IMR-90 (cell line): ENCODE measurements around the gene PFDN1. TPM values are rescaled to one million over a fixed set of nuclear protein-coding genes. Genes with fewer than 3 reads are reported as not detected.

Experiments used
- ATAC-seq: fragments of 200-7000 bp; cut with Tn5 transposase; 2 replicates; pipeline ENCODE4 v1.9.1; 2020; ENCODE audit warnings: low read depth, mild to moderate bottlenecking, moderate library complexity
- BruUV-seq: library from RNA; stranded (reverse); fragments of 400-500 nt; replicated peaks from 2 replicates; lab custom pipeline; 2021; lab: Mats Ljungman, UMichigan
- CTCF ChIA-PET: fragments of 300-600 bp; formaldehyde crosslinking; extraction: SDS; loops from one replicate; lab custom pipeline; 2021; ENCODE audit warnings: antibody characterized with exemption; lab: Yijun Ruan, JAX
- POLR2A ChIA-PET: fragments of 300-600 bp; sonication (Branson Sonifier 250); formaldehyde crosslinking; loops from one replicate; lab custom pipeline; 2022; ENCODE audit warnings: antibody characterized with exemption; ENCODE audit not compliant: unreplicated experiment; lab: Charles Lee
- DNase-seq: peaks from one replicate; pipeline ENCODE4 v3.0.0; 2013
- H2AFZ ChIP-seq: replicated peaks from 2 replicates; pipeline ENCODE3; 2013; ENCODE audit warnings: low read length, mild to moderate bottlenecking; ENCODE audit not compliant: poor library complexity
- H2AK5ac ChIP-seq: 2 replicates; pipeline ENCODE4 v1.6.1; 2013; ENCODE audit warnings: low read depth, low read length, inconsistent platforms
- H2AK9ac ChIP-seq: replicated peaks from 2 replicates; pipeline ENCODE3; 2013; ENCODE audit warnings: mild to moderate bottlenecking, low read depth, low read length, moderate library complexity; ENCODE audit not compliant: poor library complexity
- H2BK120ac ChIP-seq: 2 replicates; pipeline ENCODE4 v1.6.1; 2013; ENCODE audit warnings: low read depth, low read length, inconsistent platforms
- H2BK15ac ChIP-seq: 3 replicates; pipeline ENCODE4 v1.6.1; 2013; ENCODE audit warnings: low read depth, low read length, inconsistent platforms
- H2BK20ac ChIP-seq: 2 replicates; pipeline ENCODE4 v1.6.1; 2013; ENCODE audit warnings: low read depth, mild to moderate bottlenecking, inconsistent platforms, low read length, moderate library complexity
- H2BK5ac ChIP-seq: 2 replicates; pipeline ENCODE4 v1.6.1; 2013; ENCODE audit warnings: mild to moderate bottlenecking, low read depth, low read length, inconsistent platforms; ENCODE audit not compliant: poor library complexity, severe bottlenecking
- H3K14ac ChIP-seq: replicated peaks from 2 replicates; pipeline ENCODE4 v1.6.1; 2013; ENCODE audit warnings: low read depth, low read length, inconsistent platforms
- H3K18ac ChIP-seq: 2 replicates; pipeline ENCODE4 v1.6.1; 2013; ENCODE audit warnings: low read depth, low read length, control low read depth
- H3K23ac ChIP-seq: 2 replicates; pipeline ENCODE4 v1.6.1; 2013; ENCODE audit warnings: low read depth, low read length, inconsistent platforms
- H3K27ac ChIP-seq: 2 replicates; pipeline ENCODE4 v1.5.1; 2013; ENCODE audit warnings: mild to moderate bottlenecking, control low read depth, low read length; ENCODE audit not compliant: insufficient read depth
- H3K27me3 ChIP-seq: 2 replicates; pipeline ENCODE4 v1.6.1; 2013; ENCODE audit warnings: low read length; ENCODE audit not compliant: control insufficient read depth, insufficient read depth
- H3K36me3 ChIP-seq: 2 replicates; pipeline ENCODE4 v1.6.1; 2013; ENCODE audit warnings: low read length, mixed read lengths; ENCODE audit not compliant: control insufficient read depth, insufficient read depth
- H3K4ac ChIP-seq: 2 replicates; pipeline ENCODE4 v1.6.1; 2013; ENCODE audit warnings: low read depth, low read length, inconsistent platforms
- H3K4me1 ChIP-seq: 2 replicates; pipeline ENCODE4 v1.6.1; 2013; ENCODE audit warnings: low read length, mixed read lengths; ENCODE audit not compliant: control insufficient read depth, insufficient read depth
- H3K4me2 ChIP-seq: 2 replicates; pipeline ENCODE4 v1.6.1; 2013; ENCODE audit warnings: low read depth, mild to moderate bottlenecking, control low read depth, low read length, moderate library complexity
- H3K4me3 ChIP-seq: 2 replicates; pipeline ENCODE4 v1.5.1; 2013; ENCODE audit warnings: low read depth, mild to moderate bottlenecking, control low read depth, low read length, moderate library complexity; ENCODE audit not compliant: insufficient read depth
- H3K56ac ChIP-seq: 2 replicates; pipeline ENCODE4 v1.6.1; 2013; ENCODE audit warnings: low read length, inconsistent platforms; ENCODE audit not compliant: insufficient read depth; ENCODE audit errors: extremely low read depth
- H3K79me1 ChIP-seq, 2 experiments: 2 replicates each; pipeline ENCODE4 v1.6.1; 2013; ENCODE audit warnings: low read length in 2 of 2, inconsistent platforms in 1 of 2, low read depth in 1 of 2
- H3K9ac ChIP-seq: 2 replicates; pipeline ENCODE4 v1.6.1; 2013; ENCODE audit warnings: low read depth, low read length, control low read depth
- H3K9me1 ChIP-seq: 2 replicates; pipeline ENCODE4 v1.6.1; 2013; ENCODE audit warnings: low read length, inconsistent platforms; ENCODE audit not compliant: insufficient read depth
- H3K9me3 ChIP-seq: 2 replicates; pipeline ENCODE4 v1.6.1; 2013; ENCODE audit warnings: low read length; ENCODE audit not compliant: control insufficient read depth, insufficient read depth
- H4K20me1 ChIP-seq: 2 replicates; pipeline ENCODE4 v1.6.1; 2013; ENCODE audit warnings: low read length, inconsistent platforms; ENCODE audit not compliant: insufficient read depth
- H4K5ac ChIP-seq: 2 replicates; pipeline ENCODE4 v1.6.1; 2013; ENCODE audit warnings: mild to moderate bottlenecking, low read depth, low read length, control low read depth
- H4K8ac ChIP-seq, 2 experiments: 2 replicates each; pipeline ENCODE4 v1.6.1; 2013; ENCODE audit warnings: low read depth in 2 of 2, low read length in 2 of 2, control low read depth in 1 of 2, inconsistent platforms in 1 of 2
- H4K91ac ChIP-seq: 2 replicates; pipeline ENCODE4 v1.6.1; 2013; ENCODE audit warnings: low read depth, low read length, inconsistent platforms; ENCODE audit not compliant: insufficient read depth
- BHLHE40 ChIP-seq: fragments of 150-350 bp; IDR thresholded peaks from 2 replicates; pipeline ENCODE4 v1.6.1; 2016; ENCODE audit warnings: mild to moderate bottlenecking, low read depth, low read length
- CEBPB ChIP-seq: IDR thresholded peaks from 2 replicates; pipeline ENCODE4 v1.6.1; 2012; ENCODE audit warnings: low read depth, low read length, improper control_type of control experiment
- CHD1 ChIP-seq: IDR thresholded peaks from 2 replicates; pipeline ENCODE4 v1.6.1; 2012; ENCODE audit warnings: low read depth, low read length, improper control_type of control experiment
- FOS ChIP-seq: fragments of 150-350 bp; IDR thresholded peaks from 2 replicates; pipeline ENCODE4 v1.6.1; 2016; ENCODE audit warnings: low read depth, low read length
- MAFK ChIP-seq: IDR thresholded peaks from 2 replicates; pipeline ENCODE4 v1.6.1; 2012; ENCODE audit warnings: low read depth, low read length, improper control_type of control experiment
- MAZ ChIP-seq: IDR thresholded peaks from 2 replicates; pipeline ENCODE4 v1.6.1; 2012; ENCODE audit warnings: low read depth, mild to moderate bottlenecking, low read length, improper control_type of control experiment, moderate library complexity, borderline replicate concordance
- MXI1 ChIP-seq: IDR thresholded peaks from 2 replicates; pipeline ENCODE4 v1.6.1; 2012; ENCODE audit warnings: low read depth, mild to moderate bottlenecking, low read length, moderate library complexity, borderline replicate concordance
- NFE2L2 ChIP-seq: fragments of 150-350 bp; IDR thresholded peaks from 2 replicates; pipeline ENCODE4 v1.6.1; 2016; ENCODE audit warnings: low read depth, mild to moderate bottlenecking, low read length
- POLR2A ChIP-seq: IDR thresholded peaks from 2 replicates; pipeline ENCODE4 v1.6.1; 2012; ENCODE audit warnings: mild to moderate bottlenecking, low read depth, low read length
- RAD21 ChIP-seq: IDR thresholded peaks from 2 replicates; pipeline ENCODE4 v1.6.1; 2012; ENCODE audit warnings: low read length, improper control_type of control experiment
- RCOR1 ChIP-seq: IDR thresholded peaks from 2 replicates; pipeline ENCODE4 v1.6.1; 2012; ENCODE audit warnings: mild to moderate bottlenecking, low read length, improper control_type of control experiment; ENCODE audit not compliant: insufficient replicate concordance
- RFX5 ChIP-seq: IDR thresholded peaks from 2 replicates; pipeline ENCODE4 v1.8.0; 2012; ENCODE audit warnings: low read depth, mild to moderate bottlenecking, low read length, moderate library complexity
- SMC3 ChIP-seq: fragments of 150-350 bp; IDR thresholded peaks from 2 replicates; pipeline ENCODE4 v1.6.1; 2016; ENCODE audit warnings: low read depth, mild to moderate bottlenecking, antibody characterized with exemption, low read length, moderate library complexity
- WGBS, 2 experiments: methylation state at CpG; one replicate each; pipeline versions ENCODE4 v1.1.5 to v1.1.7; 2013; ENCODE audit warnings: missing lambda C conversion rate in 2 of 2; ENCODE audit not compliant: insufficient read length in 1 of 2; ENCODE audit errors: extremely low coverage in 2 of 2; 5-methylcytosine and 5-hydroxymethylcytosine counted together
- dilution Hi-C: fragments of 300-500 bp; cut with HindIII; formaldehyde crosslinking; loops from one replicate; pipeline ENCODE4 v1.14.3; 2018; ENCODE audit warnings: low sequenced_read_pairs; ENCODE audit not compliant: unreplicated experiment
- in situ Hi-C: fragments of 300-500 bp; cut with MboI; formaldehyde crosslinking; loops from 3 replicates; pipeline ENCODE4 v1.14.3; 2019; ENCODE audit warnings: low sequenced_read_pairs, inconsistent platforms, mixed read lengths
- intact Hi-C: fragments of 100-400 bp; cut with micrococcal nuclease; formaldehyde crosslinking; loops from 2 replicates; pipeline ENCODE4 v1.10.0; 2022
- polyA plus RNA-seq, 3 experiments: library from polyadenylated mRNA; depleted of rRNA; stranded (reverse); fragments of >200 nt; gene quantifications; 2 replicates each; pipeline ENCODE4 v1.2.3, GENCODE V29; 2012; ENCODE audit warnings: low replicate concordance in 1 of 3
- total RNA-seq: library from RNA; depleted of rRNA; stranded (reverse); fragments of >200 nt; gene quantifications from 2 replicates; pipeline ENCODE4 v1.2.3, GENCODE V29; 2012
- TF ChIP-seq, protein P1 (sequence below): fragments of 150-350 bp; IDR thresholded peaks from 2 replicates; pipeline ENCODE4 v1.6.1; 2017; ENCODE audit warnings: mild to moderate bottlenecking, antibody characterized with exemption, low read length, low read depth
- TF ChIP-seq, protein P2 (sequence below): fragments of 150-350 bp; IDR thresholded peaks from 2 replicates; pipeline ENCODE4 v1.6.1; 2016; ENCODE audit warnings: low read depth, mild to moderate bottlenecking, low read length, moderate library complexity, borderline replicate concordance
- TF ChIP-seq, protein P3 (sequence below): conservative IDR thresholded peaks from 2 replicates; pipeline ENCODE4 v1.5.1; 2012; ENCODE audit warnings: mild to moderate bottlenecking, low read depth, low read length, improper control_type of control experiment

PFDN1 gene
- total and polyA plus RNA-seq, 2 of the 4 experiments (the other 2 are of a cell fraction) = 98.8 to 134 TPM

DNA sequence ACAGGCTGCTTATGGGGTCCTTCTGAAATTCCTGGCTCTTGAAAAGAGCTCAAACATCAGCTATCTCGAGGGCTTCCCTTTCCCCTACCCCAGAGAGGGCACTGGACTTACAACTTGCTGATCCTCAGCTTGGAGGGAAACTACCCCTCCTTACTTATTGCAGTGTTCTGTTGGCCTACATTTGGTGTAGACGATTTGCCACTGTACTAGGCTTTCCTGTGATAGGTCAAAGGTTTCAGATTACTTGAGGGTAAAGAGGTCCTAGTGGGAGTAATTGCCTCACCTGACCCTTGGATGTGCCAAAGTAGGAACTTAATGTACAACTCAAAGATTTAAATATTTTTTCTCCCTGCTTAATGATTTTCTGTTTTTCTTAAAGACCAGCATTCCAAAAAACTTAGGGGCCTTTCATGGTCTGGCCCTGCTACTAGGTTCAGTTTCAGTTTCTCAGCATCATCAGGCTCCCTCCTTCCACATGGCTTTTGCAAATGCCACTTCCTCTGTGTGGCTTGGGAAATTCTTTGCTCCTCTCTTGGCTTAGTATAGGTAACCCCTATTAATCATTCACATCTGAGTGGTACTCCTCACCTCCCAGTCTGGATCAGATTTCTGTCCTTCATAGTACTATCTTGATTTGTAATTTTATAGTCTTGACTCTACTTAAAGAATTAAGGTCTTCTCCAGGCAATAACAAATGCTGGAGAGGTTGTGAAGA is 95.5 kb downstream of the PFDN1 start:
- Histone ChIP-seq H2BK20ac (no peak overlapping the region), H4K20me1 (no peaks in the 10 kb centered on the region; the same call in 1 of the 2 replicates), H3K4me1 (no peaks in the 10 kb centered on the region), H4K5ac (no peak overlapping the region), H3K14ac (no peak overlapping the region), H2BK5ac (no peak overlapping the region), H2BK120ac (no peak overlapping the region), H3K36me3 (no peaks in the 10 kb centered on the region), H3K27me3 (no peaks in the 10 kb centered on the region), H3K27ac (no peak overlapping the region), H3K9me1 (no peaks in the 10 kb centered on the region), H3K4ac (no peak overlapping the region), H2AFZ (no peak overlapping the region), H3K79me1 (no peaks in the 10 kb centered on the region), H3K23ac (no peak overlapping the region), H4K8ac (no peak overlapping the region), H2BK15ac (no peak overlapping the region), H3K18ac (no peak overlapping the region), H3K4me2 (no peak overlapping the region), H2AK9ac (no peak overlapping the region), H4K91ac (no peak overlapping the region), H3K4me3 (no peak overlapping the region), H2AK5ac (no peak overlapping the region), H3K56ac (no peak overlapping the region), H3K9ac (no peak overlapping the region), H3K9me3 (no peaks in the 10 kb centered on the region)
- in situ Hi-C loops (no loop called here), dilution Hi-C loops (no loop called here), intact Hi-C loops (no loop called here)
- CTCF ChIA-PET = interaction anchor here (0.9 kb wide), 1 partner anchor 13 kb away, joined by 4 read pairs; no protein-coding TSS in a partner anchor
- no CpG with 5 or more reads among the region's 2 CpGs for WGBS, 2 experiments
- BruUV-seq = no TSS peak
- ATAC-seq (no peak), DNase-seq (no peak)
- no peak for TF ChIP-seq NFE2L2
- TF ChIP-seq, protein P1, sequence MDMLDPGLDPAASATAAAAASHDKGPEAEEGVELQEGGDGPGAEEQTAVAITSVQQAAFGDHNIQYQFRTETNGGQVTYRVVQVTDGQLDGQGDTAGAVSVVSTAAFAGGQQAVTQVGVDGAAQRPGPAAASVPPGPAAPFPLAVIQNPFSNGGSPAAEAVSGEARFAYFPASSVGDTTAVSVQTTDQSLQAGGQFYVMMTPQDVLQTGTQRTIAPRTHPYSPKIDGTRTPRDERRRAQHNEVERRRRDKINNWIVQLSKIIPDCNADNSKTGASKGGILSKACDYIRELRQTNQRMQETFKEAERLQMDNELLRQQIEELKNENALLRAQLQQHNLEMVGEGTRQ = no peak
- TF ChIP-seq, protein P2, sequence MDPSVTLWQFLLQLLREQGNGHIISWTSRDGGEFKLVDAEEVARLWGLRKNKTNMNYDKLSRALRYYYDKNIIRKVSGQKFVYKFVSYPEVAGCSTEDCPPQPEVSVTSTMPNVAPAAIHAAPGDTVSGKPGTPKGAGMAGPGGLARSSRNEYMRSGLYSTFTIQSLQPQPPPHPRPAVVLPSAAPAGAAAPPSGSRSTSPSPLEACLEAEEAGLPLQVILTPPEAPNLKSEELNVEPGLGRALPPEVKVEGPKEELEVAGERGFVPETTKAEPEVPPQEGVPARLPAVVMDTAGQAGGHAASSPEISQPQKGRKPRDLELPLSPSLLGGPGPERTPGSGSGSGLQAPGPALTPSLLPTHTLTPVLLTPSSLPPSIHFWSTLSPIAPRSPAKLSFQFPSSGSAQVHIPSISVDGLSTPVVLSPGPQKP = no peak
- TF ChIP-seq MAZ = no peak
- TF ChIP-seq FOS = no peak
- no peak for TF ChIP-seq POLR2A
- TF ChIP-seq, protein P3, sequence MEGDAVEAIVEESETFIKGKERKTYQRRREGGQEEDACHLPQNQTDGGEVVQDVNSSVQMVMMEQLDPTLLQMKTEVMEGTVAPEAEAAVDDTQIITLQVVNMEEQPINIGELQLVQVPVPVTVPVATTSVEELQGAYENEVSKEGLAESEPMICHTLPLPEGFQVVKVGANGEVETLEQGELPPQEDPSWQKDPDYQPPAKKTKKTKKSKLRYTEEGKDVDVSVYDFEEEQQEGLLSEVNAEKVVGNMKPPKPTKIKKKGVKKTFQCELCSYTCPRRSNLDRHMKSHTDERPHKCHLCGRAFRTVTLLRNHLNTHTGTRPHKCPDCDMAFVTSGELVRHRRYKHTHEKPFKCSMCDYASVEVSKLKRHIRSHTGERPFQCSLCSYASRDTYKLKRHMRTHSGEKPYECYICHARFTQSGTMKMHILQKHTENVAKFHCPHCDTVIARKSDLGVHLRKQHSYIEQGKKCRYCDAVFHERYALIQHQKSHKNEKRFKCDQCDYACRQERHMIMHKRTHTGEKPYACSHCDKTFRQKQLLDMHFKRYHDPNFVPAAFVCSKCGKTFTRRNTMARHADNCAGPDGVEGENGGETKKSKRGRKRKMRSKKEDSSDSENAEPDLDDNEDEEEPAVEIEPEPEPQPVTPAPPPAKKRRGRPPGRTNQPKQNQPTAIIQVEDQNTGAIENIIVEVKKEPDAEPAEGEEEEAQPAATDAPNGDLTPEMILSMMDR = no peak
- no peak for TF ChIP-seq MAFK
- TF ChIP-seq CHD1 = no peak
- TF ChIP-seq SMC3 = no peak
- TF ChIP-seq CEBPB = no peak
- TF ChIP-seq RAD21 = no peak
- no peak for TF ChIP-seq MXI1
- TF ChIP-seq RFX5 = no peak
- no peak for TF ChIP-seq BHLHE40
- no peak for TF ChIP-seq RCOR1
- POLR2A ChIA-PET = no interaction called here
